ENCODE results near the gene DHCR7. TPM values are rescaled to one million over a fixed set of nuclear protein-coding genes. Genes with fewer than 3 reads are reported as not detected.

The DHCR7 gene
- polyA plus RNA-seq, 2 of the 4 experiments (the other 2 are of a cell fraction): 44.2 to 82.2 TPM

DNA sequence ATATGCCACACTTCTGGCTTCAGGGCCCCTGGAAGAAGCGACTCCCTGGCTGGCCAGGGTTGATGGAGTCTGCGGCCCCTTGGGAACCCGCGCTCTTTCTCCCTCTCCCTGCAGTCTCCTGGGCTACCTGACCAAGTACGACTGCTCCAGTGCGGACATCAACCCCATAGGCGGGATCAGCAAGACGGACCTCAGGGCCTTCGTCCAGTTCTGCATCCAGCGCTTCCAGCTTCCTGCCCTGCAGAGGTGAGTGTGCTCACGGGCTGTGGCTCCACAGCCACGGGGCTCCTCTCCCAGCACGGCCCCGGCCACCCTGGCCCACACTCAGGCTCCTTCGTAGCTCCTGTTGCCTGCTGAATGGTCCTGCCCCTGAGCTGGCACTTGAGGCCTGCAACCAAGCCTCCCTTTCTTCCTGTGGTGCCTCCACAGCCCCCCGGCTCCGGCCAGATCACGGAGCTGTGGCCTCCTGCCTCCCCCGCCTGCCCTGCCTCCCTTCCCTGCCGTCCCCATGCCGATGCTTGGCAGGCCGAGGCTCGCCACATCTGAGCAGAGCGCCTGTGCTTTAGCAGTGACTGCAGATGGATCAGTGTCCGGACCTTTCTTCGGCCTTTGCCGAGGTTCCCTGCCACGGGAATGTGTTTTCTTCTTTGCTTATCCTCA is 42.7 kb upstream of the DHCR7 start:
- no peak overlapping the region for H3K4me3 ChIP-seq
- DNase-seq (ENCODE audit: low read depth in 1 of 2, low spot score in 1 of 2) (no peak), FAIRE-seq (no peak), ATAC-seq (no peak)
- H3K4me2 ChIP-seq: no peak overlapping the region
- TF ChIP-seq, protein P1, sequence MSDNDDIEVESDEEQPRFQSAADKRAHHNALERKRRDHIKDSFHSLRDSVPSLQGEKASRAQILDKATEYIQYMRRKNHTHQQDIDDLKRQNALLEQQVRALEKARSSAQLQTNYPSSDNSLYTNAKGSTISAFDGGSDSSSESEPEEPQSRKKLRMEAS (IDR thresholded peaks at IDR 0.05): no peak
- TF ChIP-seq RARB (CRISPR knock-in tag; IDR thresholded peaks at IDR 0.05) (no peak), CHD4 (IDR thresholded peaks at IDR 0.05; ENCODE audit: borderline replicate concordance) (no peak), KDM5A (IDR thresholded peaks at IDR 0.05) (no peak), CBX8 (IDR thresholded peaks at IDR 0.05) (no peak), FOSL2 (IDR thresholded peaks at IDR 0.05) (no peak), FOSL2 (CRISPR knock-in tag; IDR thresholded peaks at IDR 0.05) (no peak), HDAC2 (IDR thresholded peaks at IDR 0.05) (no peak), ZFP36 (IDR thresholded peaks at IDR 0.05; ENCODE audit: borderline replicate concordance, partially characterized antibody) (no peak), HOXB13 (CRISPR knock-in tag; IDR thresholded peaks at IDR 0.05; ENCODE audit: low read depth) (no peak), TP53 (CRISPR knock-in tag; IDR thresholded peaks at IDR 0.05) (no peak), FOXS1 (CRISPR knock-in tag; IDR thresholded peaks at IDR 0.05) (no peak), NFE2L2 (conservative IDR thresholded peaks at IDR 0.05; ENCODE audit: low read length) (no peak), BHLHE40 (IDR thresholded peaks at IDR 0.05; ENCODE audit: low read depth, low read length) (no peak), MYC (IDR thresholded peaks at IDR 0.05; ENCODE audit: borderline replicate concordance, low read length) (no peak), GATA3 (IDR thresholded peaks at IDR 0.05; ENCODE audit: borderline replicate concordance) (no peak), CBX2 (IDR thresholded peaks at IDR 0.05; ENCODE audit: borderline replicate concordance, low read depth) (no peak)
- TF ChIP-seq, protein P2, sequence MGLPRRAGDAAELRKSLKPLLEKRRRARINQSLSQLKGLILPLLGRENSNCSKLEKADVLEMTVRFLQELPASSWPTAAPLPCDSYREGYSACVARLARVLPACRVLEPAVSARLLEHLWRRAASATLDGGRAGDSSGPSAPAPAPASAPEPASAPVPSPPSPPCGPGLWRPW (IDR thresholded peaks at IDR 0.05): no peak
- WGBS (ENCODE audit: missing lambda C conversion rate): 94% methylated on average over 28 of the region's 28 CpGs
- no peaks in the 10 kb centered on the region for H3K9me3 ChIP-seq
- CTCF ChIA-PET: no interaction called here
- POLR2A ChIA-PET: no interaction called here
- H3K27ac ChIP-seq: no peak overlapping the region
- peaks cover 13% of the 10 kb centered on the region; the same call in 2 of the 3 replicates for H3K4me1 ChIP-seq

DNA sequence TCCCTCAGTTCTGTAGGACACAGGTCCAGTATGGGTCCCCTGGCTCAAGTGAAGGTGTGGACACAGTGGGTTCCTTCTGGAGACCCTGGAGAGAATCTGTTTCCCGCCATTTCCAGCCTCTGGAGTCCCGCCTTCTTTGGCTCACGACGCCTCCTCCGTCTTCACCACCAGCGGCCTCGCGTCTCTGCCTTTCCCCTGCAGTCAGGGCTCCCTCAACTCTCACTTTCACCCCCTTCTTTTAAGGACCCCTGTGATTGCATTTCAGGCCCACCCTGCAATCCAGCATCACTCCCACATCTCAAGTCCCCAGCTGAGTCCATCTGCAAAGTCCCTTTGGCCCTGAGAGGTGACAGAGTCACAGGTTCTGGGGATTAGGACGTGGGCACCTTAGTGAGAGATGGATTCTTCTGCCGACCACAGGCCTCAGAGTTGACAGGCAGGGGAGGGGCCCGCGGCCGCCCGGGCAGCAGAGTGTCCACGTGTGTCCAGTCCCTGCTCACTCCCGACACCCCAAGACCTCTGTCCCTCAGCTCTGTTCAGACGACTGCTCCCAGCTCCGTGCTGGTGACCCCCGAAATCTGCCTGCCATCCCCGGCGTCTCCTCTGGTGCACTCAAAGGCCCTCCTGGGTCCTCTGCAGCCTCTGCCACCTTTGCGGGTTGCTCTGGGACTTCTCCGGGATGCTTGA is 42.0 kb upstream of the DHCR7 start:
- H3K4me2 ChIP-seq: no peak overlapping the region
- ChIA-PET CTCF (interaction anchor here (1.5 kb wide), 1 partner anchor 17 kb away, joined by 3 read pairs; no protein-coding TSS in a partner anchor), POLR2A (no interaction called here)
- H3K27ac ChIP-seq: no peak overlapping the region
- TF ChIP-seq ZFP36 (IDR thresholded peaks at IDR 0.05; ENCODE audit: borderline replicate concordance, partially characterized antibody) (no peak), SMC3 (IDR thresholded peaks at IDR 0.05) (no peak), KDM1A (IDR thresholded peaks at IDR 0.05; ENCODE audit: low read depth) (no peak), CEBPB (IDR thresholded peaks at IDR 0.05) (no peak), FOSL2 (IDR thresholded peaks at IDR 0.05) (no peak), FOSL2 (CRISPR knock-in tag; IDR thresholded peaks at IDR 0.05) (no peak), SREBF2 (IDR thresholded peaks at IDR 0.05) (no peak), POLR2A (IDR thresholded peaks at IDR 0.05; ENCODE audit: low read length) (no peak), HOXB5 (CRISPR knock-in tag; IDR thresholded peaks at IDR 0.05) (no peak), ZSCAN20 (CRISPR knock-in tag; IDR thresholded peaks at IDR 0.05) (no peak), EP300 (IDR thresholded peaks at IDR 0.05) (no peak), KDM5A (IDR thresholded peaks at IDR 0.05) (no peak), PHF8 (IDR thresholded peaks at IDR 0.05; ENCODE audit: borderline replicate concordance, low read depth) (no peak), ZC3H11A (IDR thresholded peaks at IDR 0.05) (no peak)
- TF ChIP-seq, protein P1 (IDR thresholded peaks at IDR 0.05): no peak
- TF ChIP-seq, protein P3, sequence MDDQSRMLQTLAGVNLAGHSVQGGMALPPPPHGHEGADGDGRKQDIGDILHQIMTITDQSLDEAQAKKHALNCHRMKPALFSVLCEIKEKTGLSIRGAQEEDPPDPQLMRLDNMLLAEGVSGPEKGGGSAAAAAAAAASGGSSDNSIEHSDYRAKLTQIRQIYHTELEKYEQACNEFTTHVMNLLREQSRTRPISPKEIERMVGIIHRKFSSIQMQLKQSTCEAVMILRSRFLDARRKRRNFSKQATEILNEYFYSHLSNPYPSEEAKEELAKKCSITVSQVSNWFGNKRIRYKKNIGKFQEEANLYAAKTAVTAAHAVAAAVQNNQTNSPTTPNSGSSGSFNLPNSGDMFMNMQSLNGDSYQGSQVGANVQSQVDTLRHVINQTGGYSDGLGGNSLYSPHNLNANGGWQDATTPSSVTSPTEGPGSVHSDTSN (IDR thresholded peaks at IDR 0.05): no peak
- TF ChIP-seq, protein P4, sequence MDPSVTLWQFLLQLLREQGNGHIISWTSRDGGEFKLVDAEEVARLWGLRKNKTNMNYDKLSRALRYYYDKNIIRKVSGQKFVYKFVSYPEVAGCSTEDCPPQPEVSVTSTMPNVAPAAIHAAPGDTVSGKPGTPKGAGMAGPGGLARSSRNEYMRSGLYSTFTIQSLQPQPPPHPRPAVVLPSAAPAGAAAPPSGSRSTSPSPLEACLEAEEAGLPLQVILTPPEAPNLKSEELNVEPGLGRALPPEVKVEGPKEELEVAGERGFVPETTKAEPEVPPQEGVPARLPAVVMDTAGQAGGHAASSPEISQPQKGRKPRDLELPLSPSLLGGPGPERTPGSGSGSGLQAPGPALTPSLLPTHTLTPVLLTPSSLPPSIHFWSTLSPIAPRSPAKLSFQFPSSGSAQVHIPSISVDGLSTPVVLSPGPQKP (IDR thresholded peaks at IDR 0.05; ENCODE audit: low read depth, low read length): no peak
- no peaks in the 10 kb centered on the region for H3K9me3 ChIP-seq
- WGBS (ENCODE audit: missing lambda C conversion rate): 95% methylated on average over 23 of the region's 23 CpGs
- H3K4me1 ChIP-seq: peaks cover 13% of the 10 kb centered on the region; the same call in 2 of the 3 replicates
- no peak overlapping the region for H3K4me3 ChIP-seq
- DNase-seq (ENCODE audit: low read depth in 1 of 2, low spot score in 1 of 2): no peak
- no peak for FAIRE-seq
- ATAC-seq: no peak
